K562 (cell line): Measurements from ENCODE around the gene NAP1L4. TPM values are rescaled to one million over a fixed set of nuclear protein-coding genes. Genes with fewer than 3 reads are reported as not detected.

Experiments used
- ATAC-seq: fragments of 200-7000 bp; cut with Tn5 transposase; 3 replicates; pipeline ENCODE4 v1.9.1; 2020; ENCODE audit warnings: moderate library complexity
- BruUV-seq: library from RNA; stranded (reverse); fragments of 400-500 nt; replicated peaks from 2 replicates; lab custom pipeline; 2021; lab: Mats Ljungman, UMichigan
- CTCF ChIA-PET: fragments of 300-600 bp; formaldehyde crosslinking; extraction: SDS; loops from one replicate; lab custom pipeline; 2021; ENCODE audit warnings: low intra/inter-chr PET ratio; lab: Yijun Ruan, JAX
- POLR2A ChIA-PET: fragments of 300-600, 350-650 bp; sonication (Branson Sonifier 250); formaldehyde crosslinking; extraction: SDS; loops from one replicate; lab custom pipeline; 2021; ENCODE audit warnings: antibody characterized with exemption, inconsistent platforms; lab: Yijun Ruan, JAX
- DNase-seq, 4 experiments: peaks; one replicate each; pipeline versions ENCODE4 v3.0.0 to v3.0.0-alpha.2; 2011 to 2018; ENCODE audit warnings: low spot score in 3 of 4, mixed read lengths in 3 of 4; ENCODE audit errors: extremely low read depth in 1 of 4
- FAIRE-seq: peaks from 2 replicates; lab custom pipeline; 2011; peaks lifted over from hg19 to GRCh38; lab: Jason Lieb, UNC
- H2AFZ ChIP-seq: 2 replicates; pipeline ENCODE4 v1.6.0; 2011; ENCODE audit warnings: low read depth, low read length, control low read depth, inconsistent platforms
- H3K27ac ChIP-seq: fragments of 200-600 bp; 3 replicates; pipeline ENCODE4 v1.8.0; 2011; ENCODE audit warnings: low read depth, mild to moderate bottlenecking, control low read depth, inconsistent platforms, low read length, moderate library complexity, mixed read lengths; ENCODE audit errors: extremely low read depth
- H3K27me3 ChIP-seq, 2 experiments: fragments of 300-600 bp in 1 of 2; 2 replicates in 1 of 2; 3 replicates in 1 of 2; pipeline versions ENCODE4 v1.6.0 to v1.8.0; 2011; ENCODE audit warnings: inconsistent platforms in 2 of 2, low read length in 2 of 2, mild to moderate bottlenecking in 1 of 2, mixed read lengths in 1 of 2, moderate library complexity in 1 of 2; ENCODE audit not compliant: control insufficient read depth in 2 of 2, insufficient read depth in 2 of 2
- H3K36me3 ChIP-seq: fragments of 300-600 bp; 3 replicates; pipeline ENCODE4 v1.8.0; 2011; ENCODE audit warnings: mild to moderate bottlenecking, low read length, inconsistent platforms; ENCODE audit not compliant: control insufficient read depth, insufficient read depth
- H3K4me1 ChIP-seq, 2 experiments: fragments of 200-600 bp in 1 of 2; replicated peaks in 1 of 2; 2 replicates in 1 of 2; 3 replicates in 1 of 2; pipeline versions ENCODE4 v1.5.1 to v1.8.0; 2011; ENCODE audit warnings: inconsistent platforms in 2 of 2, low read length in 2 of 2, mild to moderate bottlenecking in 1 of 2, mixed read lengths in 1 of 2, moderate library complexity in 1 of 2; ENCODE audit not compliant: control insufficient read depth in 2 of 2, insufficient read depth in 2 of 2
- H3K4me2 ChIP-seq: 2 replicates; pipeline ENCODE4 v1.6.1; 2011; ENCODE audit warnings: low read length, control low read depth, inconsistent platforms, mixed read lengths; ENCODE audit not compliant: insufficient read depth
- H3K4me3 ChIP-seq: fragments of 200-600 bp; sonication (generic), shearing (Covaris generic); 2 replicates; pipeline ENCODE4 v1.5.1; 2016; ENCODE audit warnings: control low read depth, inconsistent platforms
- H3K79me2 ChIP-seq: fragments of 200-600 bp; 3 replicates; pipeline ENCODE4 v1.8.0; 2011; ENCODE audit warnings: low read length, inconsistent platforms; ENCODE audit not compliant: control insufficient read depth, insufficient read depth
- H3K9ac ChIP-seq, 2 experiments: 2 replicates each; pipeline versions ENCODE4 v1.6.0 to v1.6.1; 2011; ENCODE audit warnings: low read depth in 2 of 2, low read length in 2 of 2, control low read depth in 1 of 2, inconsistent platforms in 1 of 2, mild to moderate bottlenecking in 1 of 2, mixed read lengths in 1 of 2; ENCODE audit not compliant: insufficient read depth in 1 of 2
- H3K9me1 ChIP-seq: one replicate; pipeline ENCODE4 v1.6.0; 2011; ENCODE audit warnings: inconsistent platforms, mild to moderate bottlenecking, low read length, moderate library complexity; ENCODE audit not compliant: control insufficient read depth, insufficient read depth
- H3K9me3 ChIP-seq: replicated peaks from 2 replicates; pipeline ENCODE4 v1.5.1; 2011; ENCODE audit warnings: low read depth, low read length, inconsistent platforms; ENCODE audit not compliant: control insufficient read depth, insufficient read depth
- H4K20me1 ChIP-seq: replicated peaks from 2 replicates; pipeline ENCODE4 v1.6.1; 2011; ENCODE audit warnings: low read length, inconsistent platforms, mixed read lengths; ENCODE audit not compliant: control insufficient read depth, insufficient read depth
- ATF7 ChIP-seq: fragments of 450-650 bp; IDR thresholded peaks from 2 replicates; pipeline ENCODE4 v1.7.1; 2014; ENCODE audit warnings: mild to moderate bottlenecking, moderate library complexity
- CXXC5 ChIP-seq: fragments of 250-450 bp; sonication (Bioruptor Pico); IDR thresholded peaks from 2 replicates; pipeline ENCODE4 v1.8.0; 2022; ENCODE audit warnings: inconsistent platforms, mild to moderate bottlenecking, moderate library complexity
- ELF2 ChIP-seq: fragments of 250-450 bp; sonication (Bioruptor Pico); IDR thresholded peaks from 2 replicates; pipeline ENCODE4 v1.5.0; 2021; ENCODE audit warnings: mild to moderate bottlenecking
- ELF4 ChIP-seq: fragments of 450-650 bp; formaldehyde crosslinking; IDR thresholded peaks from 2 replicates; pipeline ENCODE4 v1.4.0; 2022; ENCODE audit warnings: missing genetic modification characterization
- GTF2F1 ChIP-seq: IDR thresholded peaks from 2 replicates; pipeline ENCODE4 v1.6.1; 2011; ENCODE audit warnings: low read depth, low read length, improper control_type of control experiment
- KDM1A ChIP-seq, 2 experiments: fragments of 450-650 bp; IDR thresholded peaks; 2 replicates each; pipeline ENCODE4 v1.6.1; 2016; ENCODE audit warnings: mild to moderate bottlenecking in 2 of 2
- MBD2 ChIP-seq: sonication (generic); IDR thresholded peaks from 2 replicates; pipeline ENCODE4 v1.6.1; 2016; ENCODE audit warnings: low read depth, borderline replicate concordance
- MEIS2 ChIP-seq: fragments of 450-650 bp; IDR thresholded peaks from 2 replicates; pipeline ENCODE4 v1.6.1; 2014; ENCODE audit warnings: mild to moderate bottlenecking; ENCODE audit not compliant: partially characterized antibody
- NCOA6 ChIP-seq: fragments of 450-650 bp; IDR thresholded peaks from 2 replicates; pipeline ENCODE4 v1.6.1; 2017; ENCODE audit warnings: mild to moderate bottlenecking
- PTRF ChIP-seq: fragments of 450-650 bp; IDR thresholded peaks from 2 replicates; pipeline ENCODE4 v1.6.1; 2016; ENCODE audit warnings: mild to moderate bottlenecking, missing genetic modification characterization, missing compliant biosample characterization
- SRSF9 ChIP-seq: fragments of 200-400 bp; formaldehyde crosslinking; IDR thresholded peaks from 2 replicates; pipeline ENCODE4 v1.6.1; 2017; ENCODE audit warnings: low read depth, low read length, borderline replicate concordance
- TSC22D4 ChIP-seq: fragments of 450-650 bp; IDR thresholded peaks from 2 replicates; pipeline ENCODE4 v1.6.1; 2016; ENCODE audit warnings: missing genetic modification characterization, missing biosample characterization, control low read depth
- ZBED1 ChIP-seq: IDR thresholded peaks from 2 replicates; pipeline ENCODE4 v1.6.1; 2014
- ZBTB17 ChIP-seq: fragments of 450-650 bp; formaldehyde crosslinking; IDR thresholded peaks from 2 replicates; pipeline ENCODE4 v1.4.0; 2020; ENCODE audit warnings: mild to moderate bottlenecking
- ZBTB8A ChIP-seq: fragments of 450-650 bp; IDR thresholded peaks from 2 replicates; pipeline ENCODE4 v1.6.1; 2018; ENCODE audit warnings: mild to moderate bottlenecking, moderate library complexity; ENCODE audit not compliant: partially characterized antibody
- ZKSCAN8 ChIP-seq: fragments of 200-800 bp; sonication (Bioruptor generic); IDR thresholded peaks from 2 replicates; pipeline ENCODE4 v1.6.1; 2016; ENCODE audit warnings: missing genetic modification characterization, missing compliant biosample characterization
- ZNF644 ChIP-seq: fragments of 200-800 bp; sonication (Bioruptor generic); IDR thresholded peaks from 2 replicates; pipeline ENCODE4 v1.6.1; 2016; ENCODE audit warnings: low read depth, missing genetic modification characterization, missing compliant biosample characterization
- ZNF699 ChIP-seq: fragments of 250-450 bp; sonication (Bioruptor Pico); IDR thresholded peaks from 2 replicates; pipeline ENCODE4 v1.8.0; 2021; ENCODE audit warnings: mild to moderate bottlenecking, moderate library complexity; ENCODE audit not compliant: insufficient replicate concordance
- ZNF780A ChIP-seq: fragments of 250-450 bp; sonication (Bioruptor Pico); IDR thresholded peaks from 2 replicates; pipeline ENCODE4 v1.5.0; 2021; ENCODE audit warnings: mild to moderate bottlenecking
- WGBS: fragments of 100-300 bp; shearing (Covaris generic); methylation state at CpG from one replicate; pipeline ENCODE4 v1.1.6; 2016; ENCODE audit warnings: low coverage, mixed read lengths; ENCODE audit not compliant: insufficient coverage; ENCODE audit errors: missing lambda C conversion rate; 5-methylcytosine and 5-hydroxymethylcytosine counted together
- in situ Hi-C: fragments of 300-500 bp; cut with MboI; formaldehyde crosslinking; loops from 4 replicates; pipeline ENCODE4 v1.15.0; 2018; ENCODE audit warnings: inconsistent platforms, mixed read lengths
- intact Hi-C: fragments of 100-400 bp; cut with micrococcal nuclease; formaldehyde crosslinking; loops from 2 replicates; pipeline ENCODE4 v1.14.2; 2022
- polyA plus RNA-seq, 8 experiments: library from polyadenylated mRNA; depleted of rRNA in 4 of 8; stranded (reverse) in 5 of 8; unstranded in 3 of 8; fragments of >200 nt; fragmentation: Nextera tagmentation in 2 of 8; fragmentation: Illumina TruSeq in 1 of 8; extraction: Ambion mirVana in 2 of 8; extraction: Trizol in 1 of 8; gene quantifications; 2 replicates each; pipeline versions ENCODE4 v1.2.1 to v1.2.3, GENCODE V29; 2011 to 2014; ENCODE audit warnings: inconsistent platforms in 1 of 8, missing spikeins in 1 of 8
- total RNA-seq, 7 experiments: library from RNA; depleted of rRNA in 6 of 7; stranded (reverse); fragments of >200 nt in 6 of 7; fragmentation: Illumina TruSeq in 2 of 7; extraction: Trizol in 2 of 7; gene quantifications; 2 replicates each; pipeline versions ENCODE4 v1.2.1 to v1.2.3, GENCODE V29; 2011 to 2021; ENCODE audit warnings: low replicate concordance in 1 of 7
- TF ChIP-seq, protein P1 (sequence below): fragments of 450-650 bp; formaldehyde crosslinking; IDR thresholded peaks from 2 replicates; pipeline ENCODE4 v1.4.0; 2022; ENCODE audit warnings: missing genetic modification characterization
- TF ChIP-seq, protein P2 (sequence below): sonication (generic); formaldehyde crosslinking; IDR thresholded peaks from 2 replicates; pipeline ENCODE4 v1.9.0; 2022; ENCODE audit warnings: mild to moderate bottlenecking, missing genetic modification reagents
- TF ChIP-seq, protein P3 (sequence below): fragments of 200-800 bp; sonication (Bioruptor generic); IDR thresholded peaks from 2 replicates; pipeline ENCODE4 v1.6.1; 2017; ENCODE audit warnings: missing genetic modification characterization, missing compliant biosample characterization
- TF ChIP-seq, protein P4 (sequence below), 2 experiments: fragments of 450-650 bp in 1 of 2; sonication (generic) in 1 of 2; formaldehyde crosslinking; conservative IDR thresholded peaks; 2 replicates each; pipeline versions ENCODE4 v1.4.0 to v1.8.1; 2020 to 2022; ENCODE audit warnings: mild to moderate bottlenecking in 1 of 2, missing genetic modification reagents in 1 of 2

Gene NAP1L4
- total and polyA plus RNA-seq, 9 of the 15 experiments (the other 6 are each of a cell fraction or from before 2014, with no cell fraction given) = 34.1 to 237 (median 179) TPM

DNA sequence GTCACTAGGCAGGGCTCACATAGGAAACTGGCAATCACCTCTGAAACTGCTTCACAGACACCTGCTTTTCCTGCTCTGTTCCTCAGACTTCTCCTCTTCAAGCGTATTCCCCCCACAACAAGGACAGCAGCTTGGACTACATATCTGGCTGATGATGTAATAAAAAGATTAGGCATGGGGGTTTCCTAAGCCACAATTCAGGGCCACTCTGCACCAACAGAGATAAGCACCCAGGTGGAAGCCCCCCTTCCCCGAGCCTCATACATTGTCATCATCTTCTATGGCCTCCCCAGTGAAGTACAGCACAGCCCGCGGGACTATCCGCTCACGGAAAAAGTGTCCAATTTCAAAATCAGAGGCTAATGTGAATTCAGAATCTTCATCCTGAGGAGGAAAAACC lies 37.9 kb downstream of the NAP1L4 start:
- Histone ChIP-seq H3K36me3 (peaks cover 99% of the 10 kb centered on the region), H3K27me3 (no peaks in the 10 kb centered on the region)
- peak; percentile 29 for FAIRE-seq
- no peak for TF ChIP-seq ELF4
- TF ChIP-seq, protein P1, sequence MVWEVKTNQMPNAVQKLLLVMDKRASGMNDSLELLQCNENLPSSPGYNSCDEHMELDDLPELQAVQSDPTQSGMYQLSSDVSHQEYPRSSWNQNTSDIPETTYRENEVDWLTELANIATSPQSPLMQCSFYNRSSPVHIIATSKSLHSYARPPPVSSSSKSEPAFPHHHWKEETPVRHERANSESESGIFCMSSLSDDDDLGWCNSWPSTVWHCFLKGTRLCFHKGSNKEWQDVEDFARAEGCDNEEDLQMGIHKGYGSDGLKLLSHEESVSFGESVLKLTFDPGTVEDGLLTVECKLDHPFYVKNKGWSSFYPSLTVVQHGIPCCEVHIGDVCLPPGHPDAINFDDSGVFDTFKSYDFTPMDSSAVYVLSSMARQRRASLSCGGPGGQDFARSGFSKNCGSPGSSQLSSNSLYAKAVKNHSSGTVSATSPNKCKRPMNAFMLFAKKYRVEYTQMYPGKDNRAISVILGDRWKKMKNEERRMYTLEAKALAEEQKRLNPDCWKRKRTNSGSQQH (CRISPR knock-in tag) = no peak
- no peak for TF ChIP-seq ELF2 (CRISPR knock-in tag)
- TF ChIP-seq PTRF (tag) = no peak
- TF ChIP-seq ZKSCAN8 (CRISPR knock-in tag) = no peak
- TF ChIP-seq GTF2F1 = no peak
- TF ChIP-seq, protein P2, sequence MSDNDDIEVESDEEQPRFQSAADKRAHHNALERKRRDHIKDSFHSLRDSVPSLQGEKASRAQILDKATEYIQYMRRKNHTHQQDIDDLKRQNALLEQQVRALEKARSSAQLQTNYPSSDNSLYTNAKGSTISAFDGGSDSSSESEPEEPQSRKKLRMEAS (CRISPR knock-in tag) = no peak
- no peak for TF ChIP-seq NCOA6
- TF ChIP-seq MBD2 = no peak
- no peak for TF ChIP-seq TSC22D4 (tag)
- no peak for TF ChIP-seq ZBTB8A
- TF ChIP-seq ATF7 = 0 out of 2 replicates have a peak, but pooled peaks have one; percentile 20
- no peak for TF ChIP-seq KDM1A (IDR thresholded peaks at IDR 0.05)
- no peak for TF ChIP-seq ZNF644 (tag)
- TF ChIP-seq, protein P3, sequence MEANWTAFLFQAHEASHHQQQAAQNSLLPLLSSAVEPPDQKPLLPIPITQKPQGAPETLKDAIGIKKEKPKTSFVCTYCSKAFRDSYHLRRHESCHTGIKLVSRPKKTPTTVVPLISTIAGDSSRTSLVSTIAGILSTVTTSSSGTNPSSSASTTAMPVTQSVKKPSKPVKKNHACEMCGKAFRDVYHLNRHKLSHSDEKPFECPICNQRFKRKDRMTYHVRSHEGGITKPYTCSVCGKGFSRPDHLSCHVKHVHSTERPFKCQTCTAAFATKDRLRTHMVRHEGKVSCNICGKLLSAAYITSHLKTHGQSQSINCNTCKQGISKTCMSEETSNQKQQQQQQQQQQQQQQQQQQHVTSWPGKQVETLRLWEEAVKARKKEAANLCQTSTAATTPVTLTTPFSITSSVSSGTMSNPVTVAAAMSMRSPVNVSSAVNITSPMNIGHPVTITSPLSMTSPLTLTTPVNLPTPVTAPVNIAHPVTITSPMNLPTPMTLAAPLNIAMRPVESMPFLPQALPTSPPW (CRISPR knock-in tag) = peak; percentile 75
- no peak for TF ChIP-seq MEIS2
- no peak for TF ChIP-seq SRSF9
- TF ChIP-seq, protein P4, sequence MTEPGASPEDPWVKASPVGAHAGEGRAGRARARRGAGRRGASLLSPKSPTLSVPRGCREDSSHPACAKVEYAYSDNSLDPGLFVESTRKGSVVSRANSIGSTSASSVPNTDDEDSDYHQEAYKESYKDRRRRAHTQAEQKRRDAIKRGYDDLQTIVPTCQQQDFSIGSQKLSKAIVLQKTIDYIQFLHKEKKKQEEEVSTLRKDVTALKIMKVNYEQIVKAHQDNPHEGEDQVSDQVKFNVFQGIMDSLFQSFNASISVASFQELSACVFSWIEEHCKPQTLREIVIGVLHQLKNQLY (CRISPR knock-in tag; conservative IDR thresholded peaks at IDR 0.05) = no peak
- no peak for TF ChIP-seq CXXC5
- no peak for TF ChIP-seq ZBED1
- no peak for TF ChIP-seq ZBTB17 (CRISPR knock-in tag)
- TF ChIP-seq ZNF780A (CRISPR knock-in tag) = no peak
- no peak for TF ChIP-seq ZNF699 (CRISPR knock-in tag)

More for the DNA sequence above, 37.9 kb downstream of the NAP1L4 start:
- no peak overlapping the region for H3K4me2 ChIP-seq
- ATAC-seq = no peak
- no peak overlapping the region for H3K4me3 ChIP-seq
- H3K4me1 ChIP-seq = peaks cover 0 to 9% of the 10 kb centered on the region in 2 experiments; a peak in 2 of 5 replicates
- H3K9ac ChIP-seq = no peak overlapping the region
- BruUV-seq = no TSS peak
- CTCF ChIA-PET = no interaction called here
- DNase-seq = no peak
- H2AFZ ChIP-seq = no peak overlapping the region
- H4K20me1 ChIP-seq = peaks cover 12% of the 10 kb centered on the region; the same call in 1 of the 2 replicates
- 80% methylated on average over 6 of the region's 6 CpGs for WGBS
- in situ Hi-C loops (no loop called here), intact Hi-C loops (no loop called here)
- no peak overlapping the region; the same call in 2 of the 3 replicates for H3K27ac ChIP-seq
- POLR2A ChIA-PET = interaction anchor here (0.5 to 4.0 kb wide), 4 partner anchors 9 to 35 kb away, joined by 3 to 33 read pairs (median 3); partner anchors contain the start of gene PHLDA2
- H3K9me3 ChIP-seq = no peaks in the 10 kb centered on the region
- H3K79me2 ChIP-seq = peaks cover 12% of the 10 kb centered on the region; the same call in 2 of the 3 replicates
- peaks cover 3% of the 10 kb centered on the region for H3K9me1 ChIP-seq
